HepG2 (cell line): Measurements from ENCODE around the gene ARFIP2.

ENCODE experiments used
- EP300 ChIP-seq, 3 experiments: sonication (generic) in 1 of 3; formaldehyde crosslinking in 1 of 3; IDR thresholded peaks; 2 replicates each; pipeline versions ENCODE4 v1.5.1 to v1.6.1; 2011 to 2020; ENCODE audit warnings: low read depth in 2 of 3, low read length in 2 of 3, borderline replicate concordance in 1 of 3, improper control_type of control experiment in 1 of 3, mild to moderate bottlenecking in 1 of 3, missing genetic modification reagents in 1 of 3, moderate library complexity in 1 of 3
- NRL ChIP-seq: sonication (generic); formaldehyde crosslinking; IDR thresholded peaks from 2 replicates; pipeline ENCODE4 v1.5.0; 2020; ENCODE audit warnings: missing genetic modification reagents, mild to moderate bottlenecking, moderate library complexity, borderline replicate concordance
- TF ChIP-seq, protein P1 (sequence below): sonication (generic); formaldehyde crosslinking; IDR thresholded peaks from 2 replicates; pipeline ENCODE4 v1.5.0; 2020; ENCODE audit warnings: mild to moderate bottlenecking, missing genetic modification reagents

DNA sequence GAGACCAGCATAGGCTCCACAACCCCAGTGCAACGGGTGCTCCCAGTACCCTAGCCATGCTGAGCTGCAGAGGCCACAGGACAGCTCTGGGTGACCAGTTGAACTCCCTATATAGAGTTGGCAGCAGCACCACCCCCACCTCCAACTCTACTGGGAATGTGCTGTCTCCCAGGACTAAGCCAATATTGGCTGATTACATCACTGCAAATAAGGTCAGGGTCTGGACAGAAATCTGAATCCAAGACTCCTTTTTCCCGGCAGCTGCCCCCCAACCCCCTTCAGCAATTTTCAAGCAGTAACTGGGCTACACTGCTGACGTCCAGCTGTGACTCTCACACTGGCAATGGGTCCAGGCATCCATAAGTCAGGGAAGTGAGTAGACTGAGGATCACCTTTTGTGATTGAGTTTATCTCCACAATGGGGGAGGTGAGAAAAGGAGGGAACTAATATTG is 40.2 kb downstream of the ARFIP2 start, which contains the start of gene HPX:
- TF ChIP-seq EP300 (IDR thresholded peaks at IDR 0.05; ENCODE audit: low read depth in 2 of 2, low read length in 2 of 2) (peak; percentile 54 to 86; a peak in 3 of 4 replicates), EP300 (CRISPR knock-in tag; IDR thresholded peaks at IDR 0.05; ENCODE audit: borderline replicate concordance) (peak; percentile 78), NRL (CRISPR knock-in tag) (no peak; the same call in 1 of the 2 replicates)
- TF ChIP-seq, protein P1, sequence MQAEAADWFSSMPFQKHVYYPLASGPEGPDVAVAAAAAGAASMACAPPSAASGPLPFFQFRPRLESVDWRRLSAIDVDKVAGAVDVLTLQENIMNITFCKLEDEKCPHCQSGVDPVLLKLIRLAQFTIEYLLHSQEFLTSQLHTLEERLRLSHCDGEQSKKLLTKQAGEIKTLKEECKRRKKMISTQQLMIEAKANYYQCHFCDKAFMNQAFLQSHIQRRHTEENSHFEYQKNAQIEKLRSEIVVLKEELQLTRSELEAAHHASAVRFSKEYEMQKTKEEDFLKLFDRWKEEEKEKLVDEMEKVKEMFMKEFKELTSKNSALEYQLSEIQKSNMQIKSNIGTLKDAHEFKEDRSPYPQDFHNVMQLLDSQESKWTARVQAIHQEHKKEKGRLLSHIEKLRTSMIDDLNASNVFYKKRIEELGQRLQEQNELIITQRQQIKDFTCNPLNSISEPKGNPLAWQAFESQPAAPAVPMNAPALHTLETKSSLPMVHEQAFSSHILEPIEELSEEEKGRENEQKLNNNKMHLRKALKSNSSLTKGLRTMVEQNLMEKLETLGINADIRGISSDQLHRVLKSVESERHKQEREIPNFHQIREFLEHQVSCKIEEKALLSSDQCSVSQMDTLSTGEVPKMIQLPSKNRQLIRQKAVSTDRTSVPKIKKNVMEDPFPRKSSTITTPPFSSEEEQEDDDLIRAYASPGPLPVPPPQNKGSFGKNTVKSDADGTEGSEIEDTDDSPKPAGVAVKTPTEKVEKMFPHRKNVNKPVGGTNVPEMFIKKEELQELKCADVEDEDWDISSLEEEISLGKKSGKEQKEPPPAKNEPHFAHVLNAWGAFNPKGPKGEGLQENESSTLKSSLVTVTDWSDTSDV (CRISPR knock-in tag): no peak
